CD4-positive, alpha-beta T cell treated with Interleukin-6 at 100 ng/mL for 8 hours (primary cell): Measurements from ENCODE around the gene LMF1.

Experiments
- DNase-seq: peaks from one replicate; pipeline ENCODE4 v3.0.0-alpha.2; 2020; ENCODE audit warnings: mixed read lengths, low spot score

The LMF1 gene

DNA sequence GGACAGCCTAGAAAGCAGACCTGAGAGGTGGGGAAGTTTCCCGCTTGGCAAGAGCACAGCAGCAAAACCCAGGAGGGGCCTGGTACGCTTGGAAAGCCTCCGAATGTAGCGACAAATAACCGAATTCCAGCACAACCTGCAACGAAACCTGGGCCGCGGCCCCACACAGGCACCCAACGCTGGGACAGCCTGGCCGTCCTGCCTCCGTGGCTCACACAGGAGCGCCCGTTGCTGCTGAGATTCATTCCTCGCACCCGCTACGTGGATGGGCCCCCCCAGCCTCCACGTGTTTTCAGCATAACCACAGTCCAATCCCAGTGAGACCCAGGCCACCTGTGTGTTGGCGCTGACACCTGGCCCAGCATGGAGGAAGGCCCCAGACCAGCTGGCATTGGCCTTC, 42.9 kb downstream of the LMF1 start:
- no peak for DNase-seq

- no peak for DNase-seq
Measured at GRCh38 chr16:927406-927805, 43.4 kb downstream of the LMF1 start.

DNA sequence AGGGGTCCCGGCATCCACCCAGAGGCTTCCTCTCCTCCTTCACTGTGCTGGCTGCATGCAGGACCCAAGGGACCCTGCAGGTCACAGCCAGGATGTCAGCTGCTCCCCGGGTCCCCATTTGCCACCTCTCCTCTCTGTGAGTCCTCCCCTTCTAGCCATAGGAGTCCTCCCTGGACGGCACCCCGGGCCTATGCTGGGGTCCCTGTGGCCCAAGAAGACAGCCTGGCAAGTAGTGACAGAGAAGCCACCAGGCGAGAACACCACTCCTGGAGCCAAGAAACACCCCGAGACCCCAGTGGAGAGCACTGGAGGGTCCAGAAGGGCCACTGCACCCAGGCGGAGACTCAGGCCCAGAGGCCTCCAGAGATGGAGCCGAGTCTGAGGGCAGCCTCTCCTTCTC, 44.1 kb downstream of the LMF1 start:
- no peak for DNase-seq

- DNase-seq: no peak
Measured at GRCh38 chr16:924806-925205, 46.0 kb downstream of the LMF1 start.

DNA sequence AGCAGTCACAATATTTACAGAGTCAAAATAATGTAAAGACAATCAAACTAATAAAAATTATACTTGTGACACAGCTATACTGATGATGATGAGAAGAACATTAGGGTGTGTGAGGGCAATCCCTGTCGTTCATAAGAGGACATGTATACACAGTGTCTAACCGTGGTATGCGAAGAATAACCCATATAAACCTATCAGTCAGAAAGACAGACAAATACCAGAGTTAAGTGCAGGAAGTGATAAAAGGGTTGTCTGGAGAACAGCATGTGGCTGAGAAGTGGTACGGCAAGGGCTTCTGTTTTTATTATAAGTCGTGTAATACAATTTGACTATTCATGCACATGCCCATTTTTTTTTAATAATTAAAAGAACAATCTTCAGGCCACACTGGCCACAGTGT, 46.7 kb downstream of the LMF1 start:
- DNase-seq: no peak

GRCh38 chr16:923184-923583, 47.6 kb downstream of the LMF1 start:
- no peak for DNase-seq

DNA sequence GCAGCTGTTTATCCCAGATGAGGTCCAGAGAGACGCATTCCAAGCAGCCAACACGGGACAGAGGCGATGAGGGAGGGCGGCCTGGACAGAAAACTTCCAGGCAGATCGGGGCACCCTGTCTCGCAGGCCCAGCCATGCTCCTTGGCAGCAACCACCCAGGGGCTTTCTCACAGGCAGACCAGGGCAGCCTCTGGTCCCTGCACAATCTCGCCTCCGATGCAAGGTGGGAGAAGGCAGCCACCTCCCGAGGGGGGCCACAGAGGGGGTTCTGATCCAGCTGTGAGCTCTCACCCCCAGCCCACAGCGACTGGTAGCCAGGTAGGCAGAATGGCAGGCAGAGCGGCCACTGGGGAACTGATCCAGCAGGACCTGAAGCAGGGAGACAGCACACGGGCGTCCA, 48.7 kb downstream of the LMF1 start:
- DNase-seq: no peak

DNA sequence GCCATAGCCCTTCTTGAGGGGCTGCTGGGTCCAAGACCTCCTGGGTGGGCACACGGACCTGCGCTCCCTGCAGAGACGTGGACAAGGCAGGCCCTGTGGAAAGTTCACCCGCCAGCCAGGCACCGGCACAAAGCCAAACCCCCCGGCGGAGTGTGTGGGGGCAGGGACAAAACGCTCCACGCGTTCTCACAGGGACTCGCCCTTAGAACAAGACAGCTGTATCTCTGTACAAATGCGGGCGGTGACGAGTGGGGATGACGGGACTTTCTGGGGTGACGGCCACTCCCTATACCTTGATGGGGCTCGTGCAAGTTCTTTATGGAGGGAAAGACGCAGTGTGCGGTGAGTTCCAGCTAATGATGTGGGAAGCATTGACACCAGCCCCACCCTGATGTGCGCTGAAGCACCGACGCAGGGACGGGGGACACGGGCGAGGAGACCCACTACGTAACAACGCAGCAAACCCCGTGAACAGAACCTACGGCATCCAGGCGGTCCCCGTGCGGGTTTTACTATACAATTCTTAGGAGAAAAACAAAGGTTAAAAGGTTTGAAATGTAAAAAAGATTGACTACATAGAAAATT, 49.4 kb downstream of the LMF1 start:
- no peak for DNase-seq

DNA sequence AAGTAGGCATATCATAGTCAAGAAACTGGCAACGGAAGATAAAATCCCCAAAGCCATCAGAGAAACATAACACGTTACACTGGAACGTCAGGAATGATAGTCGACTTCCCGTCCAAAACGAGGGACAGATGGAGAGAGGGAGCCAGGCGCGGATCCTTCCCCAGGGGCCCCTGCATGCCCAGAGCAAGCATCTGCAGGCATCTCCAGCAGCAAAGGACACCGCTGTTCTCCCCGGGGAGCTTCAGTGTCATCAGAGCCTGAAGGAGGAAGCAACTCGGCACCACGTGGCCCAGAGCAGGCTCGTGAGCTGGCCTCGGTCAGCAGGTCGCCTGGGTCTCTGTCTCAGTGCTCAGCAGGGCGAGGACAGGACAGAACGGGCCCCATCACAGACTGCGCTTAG, 50.1 kb downstream of the LMF1 start:
- no peak for DNase-seq

DNA sequence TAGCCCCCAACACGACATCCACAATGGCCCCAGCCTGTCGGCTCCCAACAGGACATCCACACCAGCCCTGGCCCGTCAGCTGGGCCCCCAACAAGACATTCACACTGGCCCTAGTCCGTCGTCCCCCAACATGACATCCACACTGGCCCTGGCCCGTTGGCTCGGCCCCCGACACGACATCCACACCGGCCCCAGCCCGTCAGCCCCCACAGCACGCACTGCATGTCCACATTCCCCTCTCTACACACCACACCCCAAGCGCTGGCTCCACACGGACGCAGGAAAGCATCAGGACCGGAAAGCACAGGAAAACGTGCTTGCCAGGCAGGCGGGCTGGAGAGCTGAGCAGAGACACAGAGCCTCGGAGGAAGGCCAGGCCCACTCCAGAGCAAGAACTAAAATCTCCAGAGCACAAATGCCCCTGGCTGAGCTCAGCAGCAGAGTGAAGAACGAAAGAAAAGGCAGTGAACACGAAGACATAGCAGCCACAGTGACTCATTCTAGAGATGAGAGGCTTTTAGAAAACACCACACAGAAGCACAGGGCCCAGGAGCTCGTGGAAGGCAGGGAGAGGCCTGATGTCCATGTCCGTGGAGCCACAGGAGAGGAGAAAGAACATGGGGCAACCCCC, 50.6 kb downstream of the LMF1 start:
- no peak for DNase-seq

- no peak for DNase-seq
Measured at GRCh38 chr16:919658-920050, 51.1 kb downstream of the LMF1 start.

DNA sequence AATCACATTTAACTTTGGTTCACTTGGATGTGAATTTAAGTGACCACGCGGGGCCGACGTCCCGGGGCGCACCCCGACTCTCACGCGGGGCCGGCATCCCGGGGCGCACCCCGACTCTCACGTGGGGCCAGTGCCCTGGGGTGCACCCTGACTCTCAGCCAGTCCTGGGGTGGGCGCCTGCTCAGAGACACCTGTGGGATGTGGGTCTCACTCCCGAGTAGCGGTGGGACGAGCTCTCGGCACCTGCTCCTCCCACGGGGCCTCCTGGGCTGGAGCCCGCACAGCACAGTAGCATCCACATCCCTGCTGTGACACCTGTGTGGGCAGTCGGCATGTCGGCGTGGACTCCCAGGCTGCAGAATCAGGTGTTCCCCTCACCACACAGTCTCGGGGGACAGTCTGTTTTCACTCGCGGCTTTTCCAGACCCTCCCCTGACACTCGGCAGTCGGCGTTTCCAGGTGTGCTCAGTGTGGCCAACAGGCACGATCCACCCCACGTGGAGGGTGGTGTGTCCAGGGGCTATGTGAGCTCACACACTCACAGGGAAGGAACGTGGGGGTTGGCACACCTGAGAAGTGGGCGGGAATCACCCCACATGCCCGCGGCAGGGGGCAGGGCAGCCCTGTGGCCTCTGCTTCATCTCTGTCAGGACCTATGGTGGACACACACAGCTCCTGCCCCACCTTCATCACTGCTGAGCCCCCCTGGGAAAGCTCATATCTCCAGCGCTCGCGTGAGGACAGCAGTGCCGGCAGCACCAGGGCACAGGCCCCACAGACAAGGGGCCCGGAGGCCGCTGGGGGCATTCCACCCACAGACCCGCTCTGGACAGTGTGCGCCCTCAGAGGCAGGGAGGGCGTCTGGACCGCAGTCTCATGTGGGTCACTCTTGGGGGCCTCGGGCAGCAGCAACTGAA, 51.8 kb downstream of the LMF1 start:
- DNase-seq: no peak

- no peak for DNase-seq
Measured at GRCh38 chr16:918068-918467, 52.7 kb downstream of the LMF1 start.

DNA sequence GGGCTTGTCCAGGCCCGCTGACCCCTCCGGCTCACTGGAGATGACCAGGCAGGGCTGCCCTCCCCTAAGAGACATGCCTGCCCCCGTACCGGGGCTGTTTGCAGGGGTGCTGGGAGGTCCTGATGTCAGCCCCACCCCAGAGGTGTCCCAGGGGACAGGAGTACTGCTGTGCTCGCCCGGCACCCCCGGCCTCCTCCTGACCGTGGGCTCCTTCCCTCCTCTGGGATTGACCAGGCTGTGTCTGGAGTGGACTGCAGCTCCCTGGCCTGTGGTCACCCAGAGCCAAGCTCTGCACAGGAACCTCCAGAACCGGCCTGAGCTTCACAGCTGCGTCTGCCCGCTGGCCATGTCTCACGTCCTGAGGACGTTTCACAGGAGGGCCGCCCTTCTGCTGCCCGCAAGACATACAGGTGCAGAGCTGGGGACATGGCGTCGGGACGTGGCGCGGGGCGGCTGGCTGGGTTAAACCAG, 53.2 kb downstream of the LMF1 start:
- no peak for DNase-seq

DNA sequence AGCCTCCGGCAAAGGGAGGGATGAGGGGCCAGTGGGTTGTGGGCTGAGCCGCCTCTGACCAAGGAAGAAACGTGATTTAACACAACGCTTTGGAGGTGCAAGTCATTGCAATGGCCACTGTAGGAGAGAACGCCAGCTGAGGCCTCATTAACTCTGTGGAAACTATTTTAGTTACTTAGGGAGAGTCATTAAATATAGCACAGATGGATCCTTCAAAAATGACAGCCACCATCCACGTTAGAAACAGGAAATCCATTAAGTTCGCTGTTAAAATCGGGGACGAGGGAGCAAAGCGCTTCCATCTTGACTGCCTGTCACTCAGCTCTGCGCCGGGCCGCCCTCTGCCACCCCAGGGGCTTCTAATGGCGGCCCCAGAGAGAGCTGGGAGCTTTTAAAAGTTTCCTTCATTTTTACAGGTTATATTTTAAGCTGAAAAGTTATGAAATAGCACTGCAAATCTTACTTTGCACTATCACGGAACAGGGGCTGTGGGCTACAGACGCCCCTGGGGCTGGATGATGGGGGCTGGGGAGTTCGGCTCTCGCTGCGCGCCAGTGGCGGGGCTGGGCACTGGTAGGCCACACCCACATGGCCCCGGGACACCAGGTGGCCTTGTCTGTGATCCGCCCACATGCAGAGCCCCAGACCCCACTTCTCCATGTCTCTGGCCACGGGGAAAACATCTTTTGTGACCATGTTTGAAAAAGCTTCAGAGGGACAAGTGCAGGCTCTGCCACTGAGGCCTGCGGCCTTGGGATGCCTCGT, 54.6 kb downstream of the LMF1 start:
- no peak for DNase-seq

GRCh38 chr16:915546-915945, 55.2 kb downstream of the LMF1 start:
- no peak for DNase-seq

- peak; percentile 12 for DNase-seq
Measured at GRCh38 chr16:914440-914839, 56.3 kb downstream of the LMF1 start.

DNA sequence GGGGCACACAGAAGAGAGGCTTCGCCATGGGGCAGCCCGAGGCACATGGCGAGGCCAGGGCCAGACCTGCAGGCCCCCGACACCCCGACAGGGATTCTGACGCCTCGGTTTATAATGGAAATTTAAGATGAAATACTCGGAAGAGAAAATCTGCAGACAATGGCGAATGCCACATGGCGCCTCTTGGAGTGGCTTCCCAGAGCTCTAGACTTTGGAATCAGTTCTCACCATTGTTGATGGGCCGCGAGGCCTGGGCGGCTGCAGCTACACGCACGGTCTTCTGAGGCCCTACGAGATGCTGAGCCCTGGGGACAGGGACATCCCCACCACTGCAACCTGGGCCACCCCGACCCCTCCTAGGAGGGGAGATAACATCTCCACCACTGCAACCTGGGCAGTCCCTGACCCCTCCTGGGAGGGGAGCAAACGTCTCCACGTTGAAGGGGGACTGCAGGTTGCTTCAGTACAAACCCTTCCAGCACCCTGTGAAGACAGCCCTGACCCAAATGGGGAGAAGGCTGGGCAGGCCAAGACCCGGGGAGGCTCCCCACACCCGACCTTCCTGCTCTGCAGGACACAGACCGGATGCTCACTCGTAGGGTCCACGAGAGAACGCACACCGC, 56.9 kb downstream of the LMF1 start:
- DNase-seq: no peak

GRCh38 chr16:912684-913613, 57.8 kb downstream of the LMF1 start:
- DNase-seq: no peak

- no peak for DNase-seq
Measured at GRCh38 chr16:912322-912683, 58.5 kb downstream of the LMF1 start.
